IPS DF 6.9 (cell line): ENCODE results near the gene FZD1.
A peak's percentile ranks its signal among the peaks of the same experiment; 100 is the strongest.

Experiments
- DNase-seq: peaks from one replicate; pipeline ENCODE4 v3.0.0-alpha.2; 2013; ENCODE audit warnings: low read depth, low spot score
- H3K27ac ChIP-seq: one replicate; pipeline ENCODE4 v1.5.1; 2013; ENCODE audit warnings: low read length, control low read depth
- H3K27me3 ChIP-seq: 2 replicates; pipeline ENCODE4 v1.6.1; 2013; ENCODE audit warnings: mild to moderate bottlenecking, low read length; ENCODE audit not compliant: control insufficient read depth, insufficient read depth
- H3K36me3 ChIP-seq: 2 replicates; pipeline ENCODE4 v1.6.1; 2013; ENCODE audit warnings: low read length; ENCODE audit not compliant: control insufficient read depth, insufficient read depth
- H3K4me1 ChIP-seq: 2 replicates; pipeline ENCODE4 v1.6.1; 2013; ENCODE audit warnings: low read length; ENCODE audit not compliant: control insufficient read depth, insufficient read depth
- H3K4me3 ChIP-seq: 2 replicates; pipeline ENCODE4 v1.5.1; 2013; ENCODE audit warnings: mild to moderate bottlenecking, low read length
- H3K9me3 ChIP-seq: 2 replicates; pipeline ENCODE4 v1.6.1; 2013; ENCODE audit warnings: low read length, inconsistent platforms; ENCODE audit not compliant: control insufficient read depth, insufficient read depth
- WGBS: extraction: QIAGEN DNeasy Blood & Tissue Kit; methylation state at CpG from one replicate; pipeline ENCODE4 v1.1.7; 2013; ENCODE audit warnings: mixed read lengths, missing lambda C conversion rate; ENCODE audit not compliant: insufficient read length, insufficient coverage; 5-methylcytosine and 5-hydroxymethylcytosine counted together

FZD1 gene

GRCh38 chr7:91240376-91240941 is 23.8 kb upstream of the FZD1 start:
- H3K9me3 ChIP-seq = no peaks in the 10 kb centered on the region
- H3K36me3 ChIP-seq = no peaks in the 10 kb centered on the region
- no peak for DNase-seq
- no CpG with 5 or more reads among the region's 2 CpGs for WGBS
- no peaks in the 10 kb centered on the region for H3K4me1 ChIP-seq
- H3K27ac ChIP-seq = no peak overlapping the region
- H3K4me3 ChIP-seq = no peak overlapping the region
- no peaks in the 10 kb centered on the region for H3K27me3 ChIP-seq

DNA sequence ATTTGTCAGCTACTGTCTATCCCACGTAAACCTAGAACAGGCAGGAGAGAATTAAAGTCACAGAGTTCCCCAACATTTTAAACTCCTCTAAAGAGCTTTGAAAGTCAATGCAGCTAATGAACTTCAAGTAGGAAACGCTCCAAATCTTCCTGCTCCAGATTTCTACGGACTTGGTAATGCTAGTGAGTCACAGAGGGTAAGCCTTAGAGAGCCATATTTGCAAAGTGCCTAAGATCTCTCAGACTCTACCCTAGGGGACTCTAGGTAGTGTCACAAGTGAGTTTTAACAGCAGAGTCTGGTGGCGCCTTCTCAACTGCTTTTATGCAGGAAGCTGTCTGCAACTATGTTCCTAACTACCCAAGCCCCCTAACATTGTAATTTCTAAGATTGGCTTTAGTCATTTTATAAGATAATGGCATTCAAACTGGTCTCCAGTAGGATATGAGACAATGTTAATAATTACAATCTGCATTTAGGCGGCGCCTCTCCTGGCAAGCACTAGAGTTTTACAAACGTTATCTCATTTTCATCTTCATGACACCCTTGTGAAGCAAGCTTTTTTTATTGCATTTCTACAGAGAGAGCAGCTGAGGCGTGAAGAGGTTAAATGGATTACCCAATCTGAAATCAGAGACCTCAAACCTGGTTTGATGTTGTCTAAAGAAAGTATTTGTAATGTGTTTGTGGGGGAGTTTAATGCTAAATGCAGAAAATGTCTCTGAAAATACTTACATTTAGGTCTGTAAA is 22.0 kb upstream of the FZD1 start:
- no peaks in the 10 kb centered on the region for H3K9me3 ChIP-seq
- H3K4me3 ChIP-seq = no peak overlapping the region
- H3K36me3 ChIP-seq = no peaks in the 10 kb centered on the region
- no peaks in the 10 kb centered on the region for H3K4me1 ChIP-seq
- no peaks in the 10 kb centered on the region for H3K27me3 ChIP-seq
- H3K27ac ChIP-seq = no peak overlapping the region
- WGBS = no CpG with 5 or more reads among the region's 8 CpGs
- no peak for DNase-seq

- Histone ChIP-seq H3K27ac (no peak overlapping the region), H3K27me3 (no peaks in the 10 kb centered on the region), H3K4me3 (no peak overlapping the region), H3K36me3 (no peaks in the 10 kb centered on the region), H3K4me1 (no peaks in the 10 kb centered on the region), H3K9me3 (no peaks in the 10 kb centered on the region)
- no peak for DNase-seq
- no CpG with 5 or more reads among the region's 6 CpGs for WGBS
Observed at GRCh38 chr7:91243591-91244301, 20.5 kb upstream of the FZD1 start.

- no peaks in the 10 kb centered on the region for H3K4me1 ChIP-seq
- H3K27me3 ChIP-seq = no peaks in the 10 kb centered on the region
- no peak overlapping the region for H3K27ac ChIP-seq
- H3K4me3 ChIP-seq = no peak overlapping the region
- H3K36me3 ChIP-seq = no peaks in the 10 kb centered on the region
- DNase-seq = no peak
- no peaks in the 10 kb centered on the region for H3K9me3 ChIP-seq
Observed at GRCh38 chr7:91247500-91247899, 16.7 kb upstream of the FZD1 start.

DNA sequence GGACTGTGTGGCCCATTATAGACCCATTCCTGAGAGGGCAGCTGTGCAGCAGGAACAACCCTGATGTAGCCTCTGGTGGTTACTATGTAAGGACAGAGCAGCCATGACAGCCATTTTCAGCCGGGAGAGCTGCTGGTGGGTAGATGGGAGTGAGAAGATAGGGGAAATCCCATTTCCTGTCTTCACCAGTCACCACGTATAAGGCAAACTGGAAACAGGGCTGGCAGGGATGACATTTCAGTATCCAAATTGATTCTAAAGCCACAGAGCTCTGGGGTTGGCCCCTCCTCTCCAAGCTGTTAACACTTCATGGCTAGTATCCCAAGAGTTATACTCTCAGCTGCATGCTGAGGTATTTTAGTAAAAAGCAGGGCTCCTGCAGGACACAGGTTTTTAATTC is 15.2 kb upstream of the FZD1 start:
- Histone ChIP-seq H3K4me3 (no peak overlapping the region), H3K27ac (no peak overlapping the region), H3K27me3 (no peaks in the 10 kb centered on the region), H3K9me3 (no peaks in the 10 kb centered on the region), H3K36me3 (no peaks in the 10 kb centered on the region), H3K4me1 (no peaks in the 10 kb centered on the region)
- WGBS = no CpG with 5 or more reads among the region's 2 CpGs
- no peak for DNase-seq

DNA sequence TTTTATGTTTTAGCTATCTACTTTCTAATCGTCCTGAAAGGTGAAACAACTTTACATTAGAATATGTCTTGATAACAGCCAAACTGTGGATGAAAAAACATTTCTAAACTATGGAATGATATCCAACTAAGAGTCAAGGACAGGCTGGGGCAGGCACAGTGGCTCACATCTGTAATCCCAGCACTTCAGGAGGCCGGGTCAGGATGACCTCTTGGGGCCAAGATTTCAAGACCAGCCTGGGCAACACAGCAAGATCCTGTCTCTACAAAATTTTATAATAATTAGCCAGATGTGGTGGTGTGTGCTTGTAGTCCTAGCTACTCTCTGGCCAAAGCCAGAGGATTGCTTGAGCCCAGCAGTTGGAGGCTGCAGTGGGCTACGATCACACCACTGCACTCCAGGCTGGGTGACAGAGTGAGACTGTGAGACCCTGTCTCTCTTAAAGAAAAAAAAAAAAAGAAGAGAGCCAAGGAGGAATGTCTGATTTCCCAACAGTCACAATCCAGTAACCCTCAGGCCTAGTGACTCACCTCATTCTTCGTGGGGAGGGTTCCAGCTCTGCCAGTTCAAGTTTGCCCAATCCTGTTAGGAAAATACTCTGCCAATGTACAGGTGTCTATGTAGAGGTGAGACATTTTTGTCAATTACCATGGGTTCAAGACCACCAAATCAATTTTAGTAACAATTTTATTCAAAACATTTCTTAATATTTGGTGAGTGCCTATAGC is 14.6 kb upstream of the FZD1 start:
- no peak for DNase-seq
- H3K4me1 ChIP-seq = no peaks in the 10 kb centered on the region
- H3K9me3 ChIP-seq = no peaks in the 10 kb centered on the region
- no CpG with 5 or more reads among the region's 4 CpGs for WGBS
- no peak overlapping the region for H3K4me3 ChIP-seq
- no peaks in the 10 kb centered on the region for H3K36me3 ChIP-seq
- no peaks in the 10 kb centered on the region for H3K27me3 ChIP-seq
- H3K27ac ChIP-seq = no peak overlapping the region

- H3K36me3 ChIP-seq = no peaks in the 10 kb centered on the region
- H3K9me3 ChIP-seq = no peaks in the 10 kb centered on the region
- DNase-seq = no peak
- WGBS = no CpG with 5 or more reads among the region's 4 CpGs
- no peak overlapping the region for H3K4me3 ChIP-seq
- H3K27ac ChIP-seq = no peak overlapping the region
- no peaks in the 10 kb centered on the region for H3K27me3 ChIP-seq
- no peaks in the 10 kb centered on the region for H3K4me1 ChIP-seq
Observed at GRCh38 chr7:91250706-91251105, 13.5 kb upstream of the FZD1 start.

- Histone ChIP-seq H3K9me3 (no peaks in the 10 kb centered on the region), H3K27me3 (no peaks in the 10 kb centered on the region), H3K4me1 (no peaks in the 10 kb centered on the region), H3K27ac (no peak overlapping the region), H3K36me3 (no peaks in the 10 kb centered on the region), H3K4me3 (no peak overlapping the region)
- no CpG with 5 or more reads among the region's 3 CpGs for WGBS
- DNase-seq = no peak
Observed at GRCh38 chr7:91251877-91252276, 12.4 kb upstream of the FZD1 start.

GRCh38 chr7:91263384-91264045 is 718 bp upstream of the FZD1 start:
- Histone ChIP-seq H3K4me3 (peak overlapping the region; percentile 28; the same call in 1 of the 2 replicates), H3K36me3 (no peaks in the 10 kb centered on the region), H3K27ac (no peak overlapping the region), H3K27me3 (peaks cover 48% of the 10 kb centered on the region), H3K9me3 (no peaks in the 10 kb centered on the region), H3K4me1 (peaks cover 12% of the 10 kb centered on the region)
- DNase-seq = no peak
- no CpG with 5 or more reads among the region's 32 CpGs for WGBS
